ENCODE data around the gene IST1.

Gene IST1

DNA sequence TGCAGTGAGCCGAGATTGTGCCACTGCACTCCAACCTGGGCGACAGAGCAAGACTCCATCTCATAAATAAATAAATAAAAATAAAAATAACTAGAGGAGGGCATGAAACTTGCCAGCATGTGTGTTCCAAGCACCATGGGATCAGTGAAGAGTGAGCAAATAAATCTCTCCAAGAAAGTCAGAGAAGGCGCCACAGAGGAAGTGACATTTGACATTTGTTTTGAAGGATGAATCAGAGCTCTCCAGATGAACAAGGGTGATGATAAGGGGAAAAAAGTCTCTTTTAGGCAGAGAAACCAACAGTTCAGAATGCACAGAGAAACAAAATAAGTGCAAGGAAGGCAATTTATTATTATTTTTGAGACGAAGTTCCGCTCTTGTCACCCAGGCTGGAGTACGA is 50.3 kb downstream of the IST1 start:
- DNase-seq, result no peak
- in situ Hi-C loops (cut with MboI; ENCODE audit: low pct_unique_long_range_greater_than_20kb, low sequenced_read_pairs), result no loop called here

DNA sequence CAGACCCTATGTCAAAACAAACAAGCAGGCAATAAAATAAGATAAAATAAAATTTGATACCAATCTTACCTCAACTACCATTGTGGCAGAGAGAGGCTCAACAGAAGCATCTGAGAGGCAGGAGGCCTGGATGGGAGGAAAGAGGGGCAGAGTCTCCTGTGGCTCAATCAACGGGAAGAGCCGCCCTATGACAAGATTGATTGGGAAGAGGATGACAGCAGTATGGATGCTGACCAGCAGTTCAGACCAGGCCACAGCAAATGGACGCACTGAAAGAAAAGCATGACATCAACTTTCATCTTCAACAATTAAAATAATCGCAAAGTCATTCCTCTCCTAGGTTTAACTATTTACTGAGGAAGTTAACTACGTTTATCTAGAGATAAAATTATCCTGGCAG is 57.5 kb downstream of the IST1 start:
- in situ Hi-C loops (cut with MboI; ENCODE audit: low pct_unique_long_range_greater_than_20kb, low sequenced_read_pairs), result no loop called here
- no peak for DNase-seq

DNA sequence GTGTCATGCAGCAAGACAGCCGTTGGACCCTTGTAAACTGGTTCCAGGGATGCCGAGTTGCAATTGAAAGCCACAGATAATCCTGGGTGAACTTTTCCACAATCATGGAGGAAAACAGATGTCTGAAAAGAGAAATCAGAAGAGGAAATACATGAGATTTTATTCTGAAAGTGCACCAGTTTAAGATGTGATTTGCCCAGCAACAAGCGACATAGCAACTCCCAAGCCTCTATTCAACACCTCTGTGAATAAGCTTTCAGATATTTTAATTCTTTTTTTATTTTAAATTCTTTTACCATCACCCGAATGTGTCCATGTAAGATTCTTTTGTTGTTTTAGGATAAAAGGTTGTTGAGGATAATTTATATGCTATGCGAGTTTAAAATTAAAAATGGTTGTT is 58.8 kb downstream of the IST1 start:
- in situ Hi-C loops (cut with MboI; ENCODE audit: low pct_unique_long_range_greater_than_20kb, low sequenced_read_pairs), result no loop called here
- no peak for DNase-seq

DNA sequence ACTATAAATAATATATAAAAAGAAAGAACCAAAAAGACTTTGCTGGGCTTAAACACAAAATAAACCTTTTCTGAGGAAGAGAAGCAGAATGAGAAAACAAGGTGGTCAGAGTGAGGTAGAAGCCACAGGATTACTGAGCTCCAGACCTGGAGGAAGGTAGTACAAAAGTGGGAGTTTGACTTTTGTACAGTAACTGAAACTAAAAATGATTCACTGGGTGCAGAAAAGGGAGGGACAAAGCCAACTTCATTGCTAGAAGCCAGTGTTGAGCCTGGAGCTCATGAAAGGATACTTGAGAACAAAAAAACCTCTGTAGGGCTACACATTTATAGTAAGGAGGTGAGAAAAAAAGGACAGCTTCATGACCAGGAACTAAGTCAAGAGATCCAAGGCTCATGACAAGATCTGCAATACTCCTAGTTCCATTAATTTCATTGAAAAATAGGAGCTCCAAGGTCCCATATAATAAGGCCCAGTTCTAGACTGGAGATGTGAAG is 59.4 kb downstream of the IST1 start:
- in situ Hi-C loops (cut with MboI; ENCODE audit: low pct_unique_long_range_greater_than_20kb, low sequenced_read_pairs), result no loop called here
- no peak for DNase-seq

DNA sequence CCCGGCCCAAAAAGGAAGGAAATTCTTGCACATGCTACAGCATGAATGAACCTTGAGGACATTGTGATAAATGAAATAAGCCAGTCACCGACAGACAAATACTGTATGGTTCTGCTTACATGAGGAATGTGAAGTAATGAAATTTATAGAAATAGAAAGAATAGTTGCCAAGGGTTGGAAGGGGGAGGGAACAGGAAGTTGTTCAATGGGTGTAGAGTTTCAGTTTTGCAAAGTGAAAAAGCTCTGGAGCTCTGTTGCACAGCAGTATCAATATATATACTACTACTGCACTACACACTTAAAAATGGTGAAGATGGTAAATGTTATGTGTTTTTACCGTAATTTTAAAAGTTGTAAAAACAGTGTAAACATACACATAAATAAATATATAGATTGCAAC is 61.2 kb downstream of the IST1 start:
- in situ Hi-C loops (cut with MboI; ENCODE audit: low pct_unique_long_range_greater_than_20kb, low sequenced_read_pairs), result no loop called here
- DNase-seq, result peak; percentile 34

DNA sequence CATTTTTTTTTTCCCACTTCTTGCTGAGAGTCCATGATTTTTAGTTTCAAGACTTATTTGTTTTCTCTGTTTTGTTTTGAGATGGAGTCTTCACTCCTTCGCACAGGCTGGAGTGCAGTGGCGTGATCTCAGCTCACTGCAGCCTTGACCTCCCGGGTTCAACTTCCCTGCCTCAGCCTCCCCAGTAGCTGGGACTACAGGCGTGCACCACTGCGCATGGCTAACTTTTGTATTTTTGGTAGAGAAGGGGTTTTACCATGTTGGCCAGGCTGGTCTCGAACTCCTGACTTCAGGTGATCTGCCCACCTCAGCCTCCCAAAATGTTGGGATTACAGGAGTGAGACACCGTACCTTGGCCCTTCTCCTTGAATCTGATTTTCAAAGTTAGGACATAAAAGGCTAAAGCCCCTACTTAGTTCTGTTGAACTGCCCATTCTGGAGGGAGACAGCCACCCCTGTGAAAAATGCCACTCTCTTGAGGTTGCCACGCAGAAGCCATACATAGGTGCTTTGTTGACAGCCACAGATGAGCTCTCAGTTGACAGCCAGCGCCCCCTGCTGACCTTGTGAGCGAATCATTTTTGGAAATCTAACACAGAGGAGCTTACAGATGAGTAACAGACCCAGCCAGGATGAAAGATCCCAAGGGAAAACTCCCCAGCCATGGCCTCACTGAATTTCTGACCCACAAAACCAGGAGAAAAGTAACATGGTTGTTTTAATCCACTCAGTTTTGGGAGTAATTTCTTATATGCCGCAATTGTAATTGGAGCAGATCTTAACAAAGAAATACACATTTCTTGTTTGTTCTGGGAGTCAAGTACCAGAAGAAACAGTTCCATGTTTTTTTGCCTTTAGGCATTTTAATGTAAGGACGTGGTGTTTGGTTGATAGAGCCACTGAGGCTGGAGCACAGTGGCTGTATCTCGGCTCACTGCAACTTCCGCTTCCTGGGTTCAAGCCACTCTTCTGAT is 66.0 kb downstream of the IST1 start:
- peak; percentile 82 for DNase-seq
- in situ Hi-C loops (cut with MboI; ENCODE audit: low pct_unique_long_range_greater_than_20kb, low sequenced_read_pairs), result no loop called here

DNA sequence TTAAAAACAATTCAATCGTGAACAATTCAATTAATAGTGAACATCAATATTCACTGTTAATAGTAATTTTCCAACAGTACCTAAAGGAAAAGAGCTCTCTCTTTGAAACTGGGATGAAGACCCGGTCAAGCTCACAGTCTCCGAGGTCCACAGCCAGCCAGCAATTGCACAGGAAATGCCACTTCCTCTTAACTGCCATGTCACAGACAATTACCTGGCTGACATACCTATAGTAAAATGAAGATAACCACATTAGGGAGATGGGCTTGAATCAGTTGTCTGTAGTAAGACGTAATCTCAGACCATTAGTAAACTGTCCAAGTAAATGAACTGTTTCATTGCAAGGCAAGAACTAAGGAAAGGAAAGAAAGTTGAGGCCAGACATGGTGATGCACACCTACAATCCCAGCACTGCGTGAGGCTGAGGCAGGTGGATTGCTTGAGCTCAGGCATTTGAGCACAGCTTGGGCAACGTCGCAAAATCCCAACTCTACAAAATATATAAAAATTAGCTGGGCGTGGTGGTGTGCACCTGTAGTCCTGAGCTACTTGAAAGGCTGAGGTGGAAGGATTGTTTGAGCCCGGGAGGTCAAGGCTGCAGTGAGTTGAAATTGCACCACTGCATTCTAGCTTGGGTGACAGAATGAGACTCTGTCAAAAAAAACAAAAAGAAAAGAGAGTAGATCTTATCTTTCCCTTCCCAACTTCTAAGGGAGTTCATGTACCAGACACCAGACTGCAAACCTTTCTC is 68.0 kb downstream of the IST1 start:
- DNase-seq, result no peak
- in situ Hi-C loops (cut with MboI; ENCODE audit: low pct_unique_long_range_greater_than_20kb, low sequenced_read_pairs), result no loop called here

DNA sequence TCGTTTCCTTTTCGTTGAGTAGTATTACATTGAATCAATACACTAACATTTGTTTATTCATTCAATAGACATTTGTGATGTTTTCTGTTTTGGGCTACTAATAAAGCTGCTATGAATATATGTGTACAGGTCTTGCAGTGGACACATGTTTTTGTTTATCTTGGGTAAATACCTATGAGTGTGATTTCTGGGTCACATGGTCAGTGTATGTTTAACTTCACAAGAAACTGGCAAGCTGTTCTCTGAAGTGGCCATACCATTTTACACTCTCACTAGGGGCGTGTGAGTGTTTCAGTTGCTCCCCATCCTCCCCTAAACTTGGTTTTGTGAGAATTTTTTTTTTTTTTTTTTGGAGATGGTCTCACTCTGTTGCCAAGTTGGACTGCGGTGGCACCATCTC is 69.9 kb downstream of the IST1 start:
- no peak for DNase-seq
- in situ Hi-C loops (cut with MboI; ENCODE audit: low pct_unique_long_range_greater_than_20kb, low sequenced_read_pairs), result no loop called here

DNA sequence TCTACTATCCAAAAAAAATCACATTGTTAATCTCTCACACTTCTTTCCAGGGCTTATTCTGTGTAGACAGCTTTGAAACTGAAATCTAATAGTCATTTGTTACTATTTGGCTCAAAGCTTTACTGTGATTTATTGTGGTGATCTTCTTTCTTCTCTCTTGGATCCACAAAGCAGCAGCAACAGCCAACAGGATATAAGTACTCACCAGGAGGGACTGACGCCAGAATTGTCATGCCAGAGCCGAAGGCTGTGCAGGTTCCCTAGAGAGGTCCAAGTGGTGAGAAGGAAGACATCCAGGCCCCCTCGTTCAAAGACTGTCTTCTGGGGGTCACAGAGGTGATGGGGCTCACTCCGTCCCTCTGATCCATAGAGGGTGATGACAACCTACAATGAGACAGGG is 71.6 kb downstream of the IST1 start:
- DNase-seq, result no peak
- in situ Hi-C loops (cut with MboI; ENCODE audit: low pct_unique_long_range_greater_than_20kb, low sequenced_read_pairs), result no loop called here

DNA sequence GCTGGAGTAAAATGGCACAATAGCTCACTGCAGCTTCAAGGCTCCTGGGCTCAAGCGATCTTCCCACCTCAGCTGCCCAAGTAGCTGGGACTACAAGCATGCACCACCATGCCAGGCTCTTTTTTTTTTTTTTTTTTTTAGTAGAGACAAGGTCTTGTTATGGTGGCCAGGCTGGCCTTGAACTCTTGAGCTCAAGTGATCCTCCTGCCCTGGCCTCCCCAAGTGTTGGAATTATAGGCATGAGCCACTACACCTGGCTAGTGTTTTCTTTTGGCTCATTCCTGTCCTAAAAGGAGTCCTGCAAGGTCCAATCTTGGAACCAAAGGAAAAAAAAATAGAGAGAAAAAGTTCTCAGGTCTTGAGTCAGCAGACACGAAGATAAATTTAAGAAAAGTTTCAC is 74.0 kb downstream of the IST1 start:
- in situ Hi-C loops (cut with MboI; ENCODE audit: low pct_unique_long_range_greater_than_20kb, low sequenced_read_pairs), result no loop called here
- no peak for DNase-seq

DNA sequence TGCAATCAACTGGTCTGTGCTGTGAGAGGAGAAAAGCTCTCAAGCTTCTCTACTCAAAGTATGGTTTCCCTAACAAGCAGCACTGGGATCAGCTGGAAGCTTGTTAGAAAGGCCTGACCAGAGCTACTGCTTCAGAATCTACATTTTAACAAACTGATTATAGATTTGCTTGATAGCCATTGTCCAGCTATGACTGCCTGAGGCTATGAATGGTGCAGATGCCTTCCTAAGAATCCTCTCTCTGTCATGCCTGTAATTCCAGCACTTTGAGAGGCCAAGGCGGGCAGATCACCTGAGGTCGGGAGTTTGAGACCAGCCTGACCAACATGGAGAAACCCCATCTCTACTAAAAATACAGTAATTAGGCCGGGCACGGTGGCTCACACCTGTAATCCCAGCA is 76.2 kb downstream of the IST1 start:
- no peak for DNase-seq

DNA sequence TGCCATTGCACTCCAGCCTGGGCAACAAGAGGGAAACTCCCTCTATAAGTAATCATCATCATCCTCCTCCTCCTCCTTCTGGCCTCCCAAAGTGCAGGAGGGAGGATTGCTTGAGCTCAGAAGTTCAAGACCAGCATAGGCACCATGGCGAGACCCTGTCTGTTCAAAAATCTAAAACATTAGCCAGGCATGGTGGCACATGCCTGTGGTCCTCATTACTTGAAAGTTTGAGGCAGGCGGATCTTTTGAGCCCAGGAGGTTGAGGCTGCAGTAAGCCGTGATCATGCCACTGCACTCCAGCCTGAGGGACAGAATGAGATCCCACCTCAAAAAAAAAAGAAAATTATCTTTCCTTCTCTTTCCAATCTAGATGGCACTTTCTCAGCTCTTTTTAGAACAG is 77.0 kb downstream of the IST1 start:
- in situ Hi-C loops (cut with MboI; ENCODE audit: low pct_unique_long_range_greater_than_20kb, low sequenced_read_pairs), result no loop called here
- no peak for DNase-seq

More for the DNA sequence above, 76.2 kb downstream of the IST1 start:
- in situ Hi-C loops (cut with MboI; ENCODE audit: low pct_unique_long_range_greater_than_20kb, low sequenced_read_pairs), result no loop called here

DNA sequence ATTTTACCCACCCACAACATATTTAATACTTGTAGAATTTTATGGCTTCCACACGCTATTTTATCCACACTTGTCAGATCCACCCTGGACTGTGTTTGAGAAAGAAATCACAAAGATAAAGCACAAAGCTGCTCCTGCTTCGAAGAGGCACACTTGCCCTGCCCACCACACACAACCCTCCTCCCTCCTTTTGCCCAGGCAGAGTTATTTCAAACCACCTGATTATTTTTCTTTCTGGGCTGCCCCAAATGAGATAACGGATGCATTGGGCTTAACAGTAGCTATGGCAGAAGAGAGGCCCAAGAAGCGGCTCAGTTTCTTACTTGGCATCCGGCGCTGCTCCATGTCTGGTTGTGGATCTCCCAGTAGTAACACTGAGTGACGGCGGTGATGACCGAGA is 77.7 kb downstream of the IST1 start:
- DNase-seq, result no peak
- in situ Hi-C loops (cut with MboI; ENCODE audit: low pct_unique_long_range_greater_than_20kb, low sequenced_read_pairs), result no loop called here

DNA sequence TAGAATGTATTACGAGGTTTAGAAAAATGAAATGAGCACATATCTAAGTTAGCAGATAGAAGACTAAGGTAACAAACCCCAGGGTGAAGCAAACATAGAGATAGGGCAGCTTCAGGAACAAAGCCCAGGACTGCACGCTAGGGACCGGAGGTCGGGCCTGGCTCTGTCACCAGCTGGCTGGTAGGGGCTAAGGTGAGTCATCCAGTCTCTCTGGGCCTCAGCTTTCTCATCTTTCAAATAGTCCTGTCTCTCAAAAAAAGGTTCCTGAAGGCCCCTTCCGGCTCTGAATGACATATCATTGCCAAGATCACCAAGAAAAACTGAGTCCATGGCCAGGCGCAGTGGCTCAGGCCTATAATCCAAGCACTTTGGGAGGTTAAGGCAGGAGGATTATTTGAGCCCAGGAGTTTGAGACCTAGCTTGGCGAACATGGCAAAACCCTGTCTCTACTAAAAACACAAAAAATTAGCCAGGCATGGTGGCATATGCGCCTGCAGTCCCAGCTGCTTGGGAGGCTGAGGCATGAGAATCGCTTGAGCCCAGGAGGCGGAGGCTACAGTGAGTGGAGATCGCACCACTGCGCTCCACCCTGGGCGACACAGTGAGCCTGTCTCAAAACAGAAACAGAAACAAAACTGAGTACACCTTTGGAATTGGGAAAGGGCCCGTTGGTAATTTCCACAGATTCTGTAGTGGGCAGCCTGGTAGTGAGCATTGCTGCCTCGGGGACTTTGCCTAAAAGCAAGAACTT is 78.9 kb downstream of the IST1 start:
- in situ Hi-C loops (cut with MboI; ENCODE audit: low pct_unique_long_range_greater_than_20kb, low sequenced_read_pairs), result no loop called here
- no peak for DNase-seq
